H1 (cell line): Measurements from ENCODE around the gene KREMEN1. TPM values are rescaled to one million over a fixed set of nuclear protein-coding genes. Genes with fewer than 3 reads are reported as not detected.

Experiments
- CTCF ChIA-PET: fragments of 300-600 bp; sonication (Branson Sonifier 250); formaldehyde crosslinking; loops from one replicate; lab custom pipeline; 2021; ENCODE audit not compliant: partially characterized antibody; lab: Charles Lee
- POLR2A ChIA-PET: fragments of 300-600 bp; sonication (Branson Sonifier 250); formaldehyde crosslinking; loops from one replicate; lab custom pipeline; 2021; ENCODE audit warnings: inconsistent platforms; ENCODE audit not compliant: partially characterized antibody; lab: Charles Lee
- DNase-seq, 2 experiments: peaks; one replicate each; pipeline versions ENCODE4 v3.0.0 to v3.0.0-alpha.2; 2010 to 2022; ENCODE audit warnings: low spot score in 2 of 2, low read depth in 1 of 2, mixed read lengths in 1 of 2
- FAIRE-seq: peaks from 2 replicates; lab custom pipeline; 2011; peaks lifted over from hg19 to GRCh38; lab: Jason Lieb, UNC
- H2AFZ ChIP-seq: 2 replicates; pipeline ENCODE4 v1.8.1; 2012; ENCODE audit warnings: low read length, inconsistent platforms
- H2AK5ac ChIP-seq: 2 replicates; pipeline ENCODE4 v1.6.1; 2013; ENCODE audit warnings: low read depth, low read length
- H2BK120ac ChIP-seq: replicated peaks from 2 replicates; pipeline ENCODE3; 2013; ENCODE audit warnings: low read depth, low read length, inconsistent platforms
- H2BK12ac ChIP-seq: 2 replicates; pipeline ENCODE4 v1.6.1; 2013; ENCODE audit warnings: low read depth, low read length
- H2BK15ac ChIP-seq: 2 replicates; pipeline ENCODE4 v1.6.1; 2013; ENCODE audit warnings: low read length
- H2BK20ac ChIP-seq: 2 replicates; pipeline ENCODE4 v1.6.1; 2013; ENCODE audit warnings: low read length
- H2BK5ac ChIP-seq: 2 replicates; pipeline ENCODE4 v1.6.1; 2013; ENCODE audit warnings: low read depth, low read length
- H3K14ac ChIP-seq: 2 replicates; pipeline ENCODE4 v1.6.1; 2013; ENCODE audit warnings: inconsistent platforms; ENCODE audit not compliant: insufficient read length
- H3K18ac ChIP-seq: 2 replicates; pipeline ENCODE4 v1.6.1; 2013; ENCODE audit warnings: low read length; ENCODE audit errors: extremely low read depth
- H3K23ac ChIP-seq: 2 replicates; pipeline ENCODE4 v1.6.1; 2013; ENCODE audit warnings: inconsistent platforms; ENCODE audit not compliant: insufficient read length
- H3K23me2 ChIP-seq: 2 replicates; pipeline ENCODE4 v1.6.1; 2013; ENCODE audit warnings: low read depth, low read length
- H3K27ac ChIP-seq: 2 replicates; pipeline ENCODE4 v1.6.1; 2011; ENCODE audit warnings: low read depth, low read length, inconsistent platforms
- H3K27me3 ChIP-seq, 4 experiments: replicated peaks in 1 of 4; 1 replicate in 1 of 4; 2 replicates in 3 of 4; pipeline versions ENCODE4 v1.6.1 to v1.8.1; 2011 to 2013; ENCODE audit warnings: low read length in 3 of 4, mild to moderate bottlenecking in 3 of 4, inconsistent platforms in 2 of 4, mixed read lengths in 2 of 4, moderate library complexity in 1 of 4; ENCODE audit not compliant: control insufficient read depth in 3 of 4, insufficient read depth in 3 of 4; ENCODE audit errors: extremely low read depth in 1 of 4
- H3K36me3 ChIP-seq, 4 experiments: 2 replicates each; pipeline versions ENCODE4 v1.6.1 to v1.8.1; 2011 to 2013; ENCODE audit warnings: mild to moderate bottlenecking in 4 of 4, low read length in 3 of 4, moderate library complexity in 2 of 4, control low read depth in 1 of 4, inconsistent platforms in 1 of 4; ENCODE audit not compliant: insufficient read depth in 4 of 4, control insufficient read depth in 2 of 4
- H3K4ac ChIP-seq: replicated peaks from 2 replicates; pipeline ENCODE3; 2013; ENCODE audit warnings: low read length, low read depth, mixed read lengths, inconsistent platforms; ENCODE audit not compliant: insufficient read length
- H3K4me1 ChIP-seq, 4 experiments: replicated peaks in 1 of 4; 1 replicate in 1 of 4; 2 replicates in 3 of 4; pipeline versions ENCODE4 v1.6.1 to v1.8.1; 2011 to 2013; ENCODE audit warnings: low read length in 3 of 4, inconsistent platforms in 2 of 4, mixed read lengths in 1 of 4; ENCODE audit not compliant: insufficient read depth in 4 of 4, control insufficient read depth in 3 of 4
- H3K4me2 ChIP-seq, 2 experiments: 2 replicates each; pipeline versions ENCODE4 v1.6.1 to v1.8.1; 2011 to 2013; ENCODE audit warnings: low read depth in 2 of 2, low read length in 2 of 2, control low read depth in 1 of 2, inconsistent platforms in 1 of 2, mild to moderate bottlenecking in 1 of 2; ENCODE audit not compliant: insufficient read depth in 1 of 2
- H3K4me3 ChIP-seq, 4 experiments: fragments of 200-600, 300-600 bp in 1 of 4; sonication (generic), shearing (Covaris generic), sonication (Bioruptor Twin) in 1 of 4; 2 replicates each; pipeline versions ENCODE4 v1.5.1 to v1.8.1; 2011 to 2016; ENCODE audit warnings: low read length in 4 of 4, low read depth in 3 of 4, control low read depth in 2 of 4, inconsistent platforms in 2 of 4, mild to moderate bottlenecking in 2 of 4, mixed read lengths in 1 of 4, moderate library complexity in 1 of 4; ENCODE audit not compliant: insufficient read depth in 2 of 4; ENCODE audit errors: extremely low read depth in 1 of 4
- H3K56ac ChIP-seq: replicated peaks from 2 replicates; pipeline ENCODE3; 2013; ENCODE audit warnings: low read depth, mild to moderate bottlenecking, mixed read lengths, low read length, inconsistent platforms; ENCODE audit not compliant: insufficient read length
- H3K79me1 ChIP-seq: 2 replicates; pipeline ENCODE4 v1.6.1; 2013; ENCODE audit warnings: low read depth, low read length, control low read depth
- H3K79me2 ChIP-seq, 2 experiments: 2 replicates each; pipeline versions ENCODE4 v1.6.1 to v1.8.1; 2012 to 2013; ENCODE audit warnings: low read length in 2 of 2, mild to moderate bottlenecking in 2 of 2, inconsistent platforms in 1 of 2; ENCODE audit not compliant: insufficient read depth in 2 of 2, control insufficient read depth in 1 of 2
- H3K9ac ChIP-seq, 4 experiments: replicated peaks in 1 of 4; 1 replicate in 1 of 4; 2 replicates in 3 of 4; pipeline versions ENCODE4 v1.6.1 to v1.8.1; 2011 to 2013; ENCODE audit warnings: low read depth in 3 of 4, low read length in 3 of 4, control low read depth in 2 of 4, mild to moderate bottlenecking in 2 of 4, moderate library complexity in 2 of 4, inconsistent platforms in 1 of 4; ENCODE audit errors: extremely low read depth in 1 of 4
- H3K9me3 ChIP-seq, 2 experiments: 2 replicates each; pipeline versions ENCODE4 v1.6.1 to v1.8.1; 2012 to 2013; ENCODE audit warnings: mild to moderate bottlenecking in 2 of 2, moderate library complexity in 2 of 2, control low read depth in 1 of 2, inconsistent platforms in 1 of 2, low read depth in 1 of 2, low read length in 1 of 2, mixed read lengths in 1 of 2; ENCODE audit not compliant: insufficient read depth in 2 of 2
- H4K20me1 ChIP-seq, 2 experiments: replicated peaks in 1 of 2; 2 replicates each; pipeline versions ENCODE3 to v1.8.1; 2011 to 2013; ENCODE audit warnings: inconsistent platforms in 2 of 2, low read length in 2 of 2, mild to moderate bottlenecking in 1 of 2; ENCODE audit not compliant: insufficient read depth in 2 of 2, control insufficient read depth in 1 of 2
- H4K5ac ChIP-seq: 2 replicates; pipeline ENCODE4 v1.6.1; 2013; ENCODE audit warnings: low read length, low read depth, mixed read lengths, inconsistent platforms; ENCODE audit not compliant: insufficient read length
- H4K8ac ChIP-seq: 2 replicates; pipeline ENCODE4 v1.8.0; 2013; ENCODE audit warnings: mild to moderate bottlenecking, moderate library complexity, low read length, inconsistent platforms; ENCODE audit not compliant: insufficient read depth; ENCODE audit errors: extremely low read depth
- H4K91ac ChIP-seq: replicated peaks from 2 replicates; pipeline ENCODE3; 2013; ENCODE audit warnings: low read length, mixed read lengths, inconsistent platforms; ENCODE audit not compliant: insufficient read length
- CREB1 ChIP-seq: IDR thresholded peaks from 2 replicates; pipeline ENCODE4 v1.6.1; 2012; ENCODE audit warnings: inconsistent platforms
- CTBP2 ChIP-seq: IDR thresholded peaks from 2 replicates; pipeline ENCODE4 v1.7.0; 2011; ENCODE audit warnings: borderline replicate concordance, mild to moderate bottlenecking, moderate library complexity, mixed read lengths, low read length; ENCODE audit not compliant: insufficient read depth, insufficient read length
- EGR1 ChIP-seq: IDR thresholded peaks from 2 replicates; pipeline ENCODE4 v1.6.1; 2011; ENCODE audit warnings: low read depth, low read length, borderline replicate concordance
- GTF2F1 ChIP-seq: IDR thresholded peaks from 2 replicates; pipeline ENCODE4 v1.6.1; 2012; ENCODE audit warnings: low read depth, low read length, improper control_type of control experiment, borderline replicate concordance
- HDAC2 ChIP-seq, 2 experiments: fragments of 300-600 bp in 1 of 2; sonication (generic) in 1 of 2; IDR thresholded peaks; 2 replicates each; pipeline ENCODE4 v1.6.1; 2011 to 2012; ENCODE audit warnings: low read depth in 2 of 2, low read length in 2 of 2, mild to moderate bottlenecking in 2 of 2, moderate library complexity in 2 of 2, borderline replicate concordance in 1 of 2, inconsistent platforms in 1 of 2
- JUND ChIP-seq: IDR thresholded peaks from 2 replicates; pipeline ENCODE4 v1.6.1; 2011; ENCODE audit warnings: mild to moderate bottlenecking, improper control_type of control experiment, low read length
- KDM4A ChIP-seq: IDR thresholded peaks from one replicate; pipeline ENCODE4 v1.7.1; 2012; ENCODE audit warnings: low read depth, mild to moderate bottlenecking, moderate library complexity, low read length, inconsistent platforms; ENCODE audit not compliant: severe bottlenecking
- SIN3A ChIP-seq, 2 experiments: IDR thresholded peaks in 1 of 2; conservative IDR thresholded peaks in 1 of 2; 2 replicates each; pipeline ENCODE4 v1.6.1; 2011 to 2012; ENCODE audit warnings: low read length in 2 of 2, improper control_type of control experiment in 1 of 2, low read depth in 1 of 2, mild to moderate bottlenecking in 1 of 2
- TAF1 ChIP-seq: IDR thresholded peaks from 2 replicates; pipeline ENCODE4 v1.6.1; 2011; ENCODE audit warnings: mild to moderate bottlenecking, low read depth, low read length
- YY1 ChIP-seq: IDR thresholded peaks from 2 replicates; pipeline ENCODE4 v1.6.1; 2011; ENCODE audit warnings: low read depth, mild to moderate bottlenecking, low read length
- WGBS, 2 experiments: shearing (Covaris generic) in 1 of 2; methylation state at CpG; one replicate each; pipeline versions ENCODE4 v1.1.6 to v1.1.7; 2013 to 2015; ENCODE audit warnings: low lambda C conversion rate in 2 of 2, mixed read lengths in 2 of 2, inconsistent platforms in 1 of 2, low coverage in 1 of 2, missing lambda C conversion rate in 1 of 2; ENCODE audit not compliant: insufficient replicate concordance in 2 of 2, insufficient coverage in 1 of 2, insufficient read length in 1 of 2; ENCODE audit errors: extremely low coverage in 1 of 2, missing lambda C conversion rate in 1 of 2; 5-methylcytosine and 5-hydroxymethylcytosine counted together
- polyA plus RNA-seq, 7 experiments: library from polyadenylated mRNA; depleted of rRNA in 3 of 7; stranded (reverse) in 5 of 7; unstranded in 2 of 7; fragments of >200 nt in 5 of 7; fragments of 200-250 nt in 2 of 7; gene quantifications; 1 replicate in 5 of 7; 2 replicates in 1 of 7; 4 replicates in 1 of 7; pipeline versions ENCODE4 v1.2.1 to v1.2.3, GENCODE V29; 2011 to 2013; ENCODE audit warnings: missing spikeins in 2 of 7, mixed read lengths in 2 of 7
- total RNA-seq: library from RNA; stranded (reverse); fragmentation: NEBNext Ultra II Directional; extraction: Animal tissue kit (Norgen Biotek cat#: 25700); gene quantifications from 2 replicates; pipeline ENCODE4 v1.2.1, GENCODE V29; 2021

KREMEN1 gene
- total and polyA plus RNA-seq, 2 of the 8 experiments (the other 6 are each of a cell fraction or from before 2014, with no cell fraction given): 2.1 to 3.2 TPM

DNA sequence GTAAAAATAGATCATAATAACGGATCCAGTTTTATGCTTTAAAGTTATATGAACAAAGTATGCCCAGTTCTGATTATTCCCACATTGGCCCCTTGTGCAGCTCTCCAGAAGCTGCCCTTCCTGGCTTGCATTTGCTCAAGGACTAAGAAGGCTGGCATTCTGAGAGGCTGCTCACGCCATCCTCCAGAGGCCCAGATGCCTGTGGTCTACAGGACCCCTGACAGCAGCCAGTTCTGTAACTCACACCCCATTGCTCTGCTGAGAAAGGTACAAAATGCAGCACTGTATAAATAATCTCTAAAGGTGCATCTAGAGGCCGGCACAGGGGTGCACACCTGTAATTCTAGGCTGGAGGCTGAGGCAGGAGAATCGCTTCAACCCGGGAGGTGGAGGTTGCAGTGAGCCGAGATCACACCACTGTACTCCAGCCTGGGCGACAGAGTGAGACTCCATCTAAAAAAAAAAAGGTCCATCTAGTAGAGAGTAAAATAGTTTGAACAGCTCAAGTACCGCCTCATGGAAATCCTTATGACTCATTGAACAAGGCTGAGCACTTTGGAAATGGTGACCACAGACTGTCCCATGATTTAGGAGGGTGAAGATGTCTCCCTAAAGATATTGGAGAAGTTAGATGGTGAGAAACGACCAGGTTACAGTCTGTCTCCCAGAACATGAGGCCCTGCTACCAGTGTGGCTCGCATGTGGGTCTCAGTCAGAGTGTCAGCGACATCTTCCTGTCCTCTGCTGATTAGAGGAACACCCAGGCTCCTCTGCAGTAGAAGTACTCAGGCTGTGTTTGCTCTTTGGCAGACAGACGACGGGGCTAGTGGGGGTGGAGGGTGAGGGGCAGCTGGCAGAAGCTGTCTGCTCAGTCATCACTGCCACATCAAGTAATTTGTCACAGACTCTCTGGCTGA lies 56.3 kb downstream of the KREMEN1 start:
- Histone ChIP-seq H4K20me1 (no peaks in the 10 kb centered on the region), H4K8ac (no peak overlapping the region), H4K5ac (no peak overlapping the region), H3K9ac (no peak overlapping the region), H3K36me3 (no peaks in the 10 kb centered on the region), H2AK5ac (no peak overlapping the region), H2BK120ac (no peak overlapping the region), H3K27ac (no peak overlapping the region), H2BK5ac (no peak overlapping the region), H3K79me2 (no peaks in the 10 kb centered on the region), H2BK12ac (no peak overlapping the region), H3K9me3 (no peaks in the 10 kb centered on the region), H3K14ac (no peak overlapping the region), H3K4me3 (no peak overlapping the region), H3K18ac (no peak overlapping the region), H3K4me2 (no peak overlapping the region), H4K91ac (no peak overlapping the region), H3K56ac (no peak overlapping the region), H3K23ac (no peak overlapping the region), H3K27me3 (no peaks in the 10 kb centered on the region), H2BK20ac (no peak overlapping the region), H2AFZ (no peak overlapping the region), H3K23me2 (no peaks in the 10 kb centered on the region), H3K4me1 (no peaks in the 10 kb centered on the region), H3K79me1 (no peaks in the 10 kb centered on the region), H3K4ac (no peak overlapping the region), H2BK15ac (no peak overlapping the region)
- POLR2A ChIA-PET: interaction anchor here (0.7 kb wide), 1 partner anchor 481 kb away, joined by 5 read pairs; no protein-coding TSS in a partner anchor
- no peak for FAIRE-seq
- TF ChIP-seq CREB1 (no peak), CTBP2 (no peak), YY1 (no peak), KDM4A (no peak), TAF1 (no peak), SIN3A (conservative IDR thresholded peaks at IDR 0.05 in 1 of 2, IDR thresholded peaks at IDR 0.05 in 1 of 2; ENCODE audit: low read depth in 1 of 2, low read length in 2 of 2) (no peak), HDAC2 (IDR thresholded peaks at IDR 0.05; ENCODE audit: borderline replicate concordance in 1 of 2, low read depth in 2 of 2, low read length in 2 of 2) (no peak), EGR1 (no peak), JUND (no peak), GTF2F1 (no peak)
- no peak for DNase-seq
- CTCF ChIA-PET: interaction anchor here (1.0 kb wide), 1 partner anchor 117 kb away, joined by 4 read pairs; no protein-coding TSS in a partner anchor
- 85% methylated on average over 13 of the region's 13 CpGs; no CpG with 5 or more reads in 1 of the 2 experiments for WGBS, 2 experiments
